ENCODE data around the gene NYAP2. TPM values are rescaled to one million over a fixed set of nuclear protein-coding genes. Genes with fewer than 3 reads are reported as not detected.

The NYAP2 gene
- total RNA-seq, 4 donors from 2014 or later, result 0.14 TPM; not detected in 3

DNA sequence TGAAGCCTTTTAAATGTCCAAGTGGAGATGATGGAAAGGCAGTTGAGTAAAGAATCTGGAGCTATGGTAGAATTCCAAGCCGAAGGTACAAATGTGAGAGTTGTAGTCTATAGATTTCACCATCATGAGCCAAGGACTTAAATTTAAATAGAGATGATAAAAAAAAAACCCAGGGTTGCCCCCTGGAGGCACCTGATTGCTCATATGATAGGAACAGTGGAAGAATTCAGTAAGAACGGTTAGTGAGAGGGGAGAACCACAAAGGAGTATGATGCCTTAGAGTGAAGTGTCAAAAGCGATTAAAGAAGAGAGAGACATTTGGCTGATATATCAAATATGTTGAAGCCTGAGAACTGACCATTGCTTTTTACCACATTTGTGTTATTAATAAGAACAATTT, 11.9 kb downstream of the NYAP2 start:
- Histone ChIP-seq H3K27me3 (no peaks in the 10 kb centered on the region), H3K4me3 (no peak overlapping the region), H3K4me1 (no peaks in the 10 kb centered on the region), H3K9me3 (no peaks in the 10 kb centered on the region), H3K36me3 (no peaks in the 10 kb centered on the region), H3K27ac (no peak overlapping the region)
- DNase-seq, result no peak
- intact Hi-C loops (cut with DNase I; ENCODE audit: low total_unique reads) (no loop called here), in situ Hi-C loops (cut with MboI; ENCODE audit: low pct_ligation_motif_present in 1 of 4, low pct_unique_long_range_greater_than_20kb in 1 of 4, low sequenced_read_pairs in 3 of 4) (no loop called here)
- WGBS, 2 donors (ENCODE audit: low coverage in 1 of 2), result 68 to 76% methylated on average over 3 of the region's 3 CpGs
- TF ChIP-seq, protein P1, sequence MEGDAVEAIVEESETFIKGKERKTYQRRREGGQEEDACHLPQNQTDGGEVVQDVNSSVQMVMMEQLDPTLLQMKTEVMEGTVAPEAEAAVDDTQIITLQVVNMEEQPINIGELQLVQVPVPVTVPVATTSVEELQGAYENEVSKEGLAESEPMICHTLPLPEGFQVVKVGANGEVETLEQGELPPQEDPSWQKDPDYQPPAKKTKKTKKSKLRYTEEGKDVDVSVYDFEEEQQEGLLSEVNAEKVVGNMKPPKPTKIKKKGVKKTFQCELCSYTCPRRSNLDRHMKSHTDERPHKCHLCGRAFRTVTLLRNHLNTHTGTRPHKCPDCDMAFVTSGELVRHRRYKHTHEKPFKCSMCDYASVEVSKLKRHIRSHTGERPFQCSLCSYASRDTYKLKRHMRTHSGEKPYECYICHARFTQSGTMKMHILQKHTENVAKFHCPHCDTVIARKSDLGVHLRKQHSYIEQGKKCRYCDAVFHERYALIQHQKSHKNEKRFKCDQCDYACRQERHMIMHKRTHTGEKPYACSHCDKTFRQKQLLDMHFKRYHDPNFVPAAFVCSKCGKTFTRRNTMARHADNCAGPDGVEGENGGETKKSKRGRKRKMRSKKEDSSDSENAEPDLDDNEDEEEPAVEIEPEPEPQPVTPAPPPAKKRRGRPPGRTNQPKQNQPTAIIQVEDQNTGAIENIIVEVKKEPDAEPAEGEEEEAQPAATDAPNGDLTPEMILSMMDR (IDR thresholded peaks at IDR 0.05), result no peak
- TF ChIP-seq POLR2A (IDR thresholded peaks at IDR 0.05), result no peak
- TF ChIP-seq POLR2AphosphoS5 (IDR thresholded peaks at IDR 0.05), result no peak
- no peak for TF ChIP-seq EP300 (IDR thresholded peaks at IDR 0.05; ENCODE audit: low read depth)

DNA sequence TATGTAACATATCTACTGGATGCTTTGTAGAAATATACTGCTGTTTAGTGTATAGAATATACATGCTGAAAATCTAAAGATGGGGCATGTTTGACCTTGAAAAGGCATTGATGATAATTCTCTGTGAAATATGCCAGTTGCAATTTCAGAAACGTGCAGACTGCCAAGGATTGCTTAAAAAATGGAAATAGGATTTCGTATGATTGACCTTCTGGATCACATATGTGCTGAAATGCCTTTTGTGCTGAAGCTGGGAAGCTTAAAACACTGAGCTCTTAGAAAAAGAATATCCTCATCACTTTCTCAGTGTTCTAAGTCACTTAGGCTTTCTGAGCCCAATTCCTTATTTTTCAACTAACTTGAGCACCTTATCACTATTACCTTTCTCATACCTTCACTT, 14.3 kb downstream of the NYAP2 start:
- in situ Hi-C loops (cut with MboI; ENCODE audit: low pct_ligation_motif_present in 1 of 4, low pct_unique_long_range_greater_than_20kb in 1 of 4, low sequenced_read_pairs in 3 of 4), result no loop called here
- no peak overlapping the region for H3K4me3 ChIP-seq
- DNase-seq, result no peak
- no peaks in the 10 kb centered on the region for H3K36me3 ChIP-seq
- H3K9me3 ChIP-seq, result no peaks in the 10 kb centered on the region
- H3K27ac ChIP-seq, result no peak overlapping the region
- 30 to 31% methylated on average over 2 of the region's 2 CpGs for WGBS, 2 donors (ENCODE audit: low coverage in 1 of 2)
- TF ChIP-seq POLR2A (IDR thresholded peaks at IDR 0.05) (no peak), POLR2AphosphoS5 (IDR thresholded peaks at IDR 0.05) (no peak), EP300 (IDR thresholded peaks at IDR 0.05; ENCODE audit: low read depth) (no peak)
- TF ChIP-seq, protein P1 (IDR thresholded peaks at IDR 0.05), result no peak
- H3K27me3 ChIP-seq, result no peaks in the 10 kb centered on the region
- no peaks in the 10 kb centered on the region for H3K4me1 ChIP-seq
- intact Hi-C loops (cut with DNase I; ENCODE audit: low total_unique reads), result no loop called here

DNA sequence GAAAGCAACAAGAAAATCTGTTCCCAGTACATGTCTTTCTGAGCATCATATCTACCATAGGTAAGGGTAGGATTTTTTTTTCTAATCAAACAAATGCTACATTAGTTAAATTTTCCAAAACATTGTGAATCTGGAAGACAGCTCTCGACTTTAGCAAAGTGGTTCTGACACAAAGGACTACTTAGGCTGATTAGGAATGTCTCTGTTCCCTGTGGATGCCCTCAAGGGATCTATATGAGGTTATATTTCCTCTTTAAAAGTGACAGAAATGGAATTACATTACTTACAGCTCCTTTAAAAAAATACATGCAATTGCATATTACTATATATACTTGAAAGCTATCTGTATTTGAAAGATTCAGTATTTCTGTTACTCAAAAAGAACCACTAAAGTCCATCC, 15.4 kb downstream of the NYAP2 start:
- in situ Hi-C loops (cut with MboI; ENCODE audit: low pct_ligation_motif_present in 1 of 4, low pct_unique_long_range_greater_than_20kb in 1 of 4, low sequenced_read_pairs in 3 of 4), result no loop called here
- intact Hi-C loops (cut with DNase I; ENCODE audit: low total_unique reads), result no loop called here
- WGBS, 2 donors (ENCODE audit: low coverage in 1 of 2), result 47 to 57% methylated on average over 1 of the region's 1 CpG
- no peak for DNase-seq
- Histone ChIP-seq H3K27ac (no peak overlapping the region), H3K9me3 (no peaks in the 10 kb centered on the region), H3K4me1 (no peaks in the 10 kb centered on the region), H3K4me3 (no peak overlapping the region), H3K36me3 (no peaks in the 10 kb centered on the region), H3K27me3 (no peaks in the 10 kb centered on the region)
- TF ChIP-seq POLR2AphosphoS5 (IDR thresholded peaks at IDR 0.05) (no peak), EP300 (IDR thresholded peaks at IDR 0.05; ENCODE audit: low read depth) (no peak), POLR2A (IDR thresholded peaks at IDR 0.05) (no peak)
- TF ChIP-seq, protein P1 (IDR thresholded peaks at IDR 0.05), result no peak

DNA sequence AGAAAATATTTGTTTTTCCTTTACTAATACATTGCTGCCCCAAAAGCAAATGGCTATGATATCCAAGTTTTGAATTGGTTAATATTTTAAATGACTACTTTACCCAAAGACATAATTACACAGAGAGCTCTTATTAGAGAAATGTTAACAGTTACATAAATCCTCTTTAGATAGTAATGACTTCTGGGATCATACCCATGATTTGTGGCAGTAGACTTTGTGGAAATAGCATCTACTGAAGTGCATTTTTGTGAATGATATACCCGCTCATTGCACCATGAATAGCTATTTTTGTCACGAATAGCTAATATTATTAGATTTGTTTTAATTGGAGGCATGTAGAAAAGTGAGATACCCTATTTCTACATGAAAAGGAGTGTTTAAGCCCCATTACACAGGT, 15.8 kb downstream of the NYAP2 start:
- H3K36me3 ChIP-seq, result no peaks in the 10 kb centered on the region
- no peaks in the 10 kb centered on the region for H3K27me3 ChIP-seq
- no peak overlapping the region for H3K4me3 ChIP-seq
- TF ChIP-seq POLR2AphosphoS5 (IDR thresholded peaks at IDR 0.05), result no peak
- TF ChIP-seq POLR2A (IDR thresholded peaks at IDR 0.05), result no peak
- TF ChIP-seq, protein P1 (IDR thresholded peaks at IDR 0.05), result no peak
- TF ChIP-seq EP300 (IDR thresholded peaks at IDR 0.05; ENCODE audit: low read depth), result no peak
- in situ Hi-C loops (cut with MboI; ENCODE audit: low pct_ligation_motif_present in 1 of 4, low pct_unique_long_range_greater_than_20kb in 1 of 4, low sequenced_read_pairs in 3 of 4), result no loop called here
- H3K9me3 ChIP-seq, result no peaks in the 10 kb centered on the region
- intact Hi-C loops (cut with DNase I; ENCODE audit: low total_unique reads), result no loop called here
- DNase-seq, result no peak
- WGBS, 2 donors (ENCODE audit: low coverage in 1 of 2), result 80 to 82% methylated on average over 2 of the region's 2 CpGs
- H3K4me1 ChIP-seq, result no peaks in the 10 kb centered on the region
- H3K27ac ChIP-seq, result no peak overlapping the region

Data from transverse colon (tissue), 4 donors.